BLaER1 treated with 17β-estradiol and CSF1 and Interleukin-3, amounts not matched to agents 10 nM and 100 nM (cell line): ENCODE measurements around the gene CCR9.

Experiments used
- H3K27ac ChIP-seq, 11 experiments: shearing (Covaris generic); formaldehyde crosslinking; 2 replicates each; pipeline ENCODE4 v1.8.1; 2022
- H3K27me3 ChIP-seq, 11 experiments: shearing (Covaris generic); formaldehyde crosslinking; 2 replicates each; pipeline ENCODE4 v1.8.1; 2022
- H3K36me3 ChIP-seq, 11 experiments: shearing (Covaris generic); formaldehyde crosslinking; 2 replicates each; pipeline ENCODE4 v1.8.1; 2022
- H3K4me1 ChIP-seq, 10 experiments: shearing (Covaris generic); formaldehyde crosslinking; 2 replicates each; pipeline ENCODE4 v1.8.1; 2022
- H3K4me2 ChIP-seq, 11 experiments: shearing (Covaris generic); formaldehyde crosslinking; 2 replicates each; pipeline ENCODE4 v1.8.1; 2022
- H3K4me3 ChIP-seq, 10 experiments: shearing (Covaris generic); formaldehyde crosslinking; 2 replicates each; pipeline ENCODE4 v1.8.1; 2022
- H3K9ac ChIP-seq, 11 experiments: shearing (Covaris generic); formaldehyde crosslinking; 2 replicates each; pipeline ENCODE4 v1.8.1; 2022
- H3K9me3 ChIP-seq, 11 experiments: shearing (Covaris generic); formaldehyde crosslinking; replicated peaks in 1 of 11; 2 replicates each; pipeline ENCODE4 v1.8.1; 2022
- H4K20me1 ChIP-seq, 11 experiments: shearing (Covaris generic); formaldehyde crosslinking; 2 replicates each; pipeline ENCODE4 v1.8.1; 2022
- Cebpa-rat ChIP-seq, 11 experiments: shearing (Covaris generic); IDR thresholded peaks; 2 replicates each; pipeline ENCODE4 v1.8.1; 2022

The CCR9 gene

GRCh38 chr3:45950686-45951600, 64.6 kb downstream of the CCR9 start:
- no peaks in the 10 kb centered on the region for H3K27me3 ChIP-seq
- no peak overlapping the region for H3K4me3 ChIP-seq
- no peak overlapping the region for H3K4me2 ChIP-seq
- TF ChIP-seq Cebpa-rat (IDR thresholded peaks at IDR 0.05), result no peak
- H3K9me3 ChIP-seq, result no peaks in the 10 kb centered on the region
- H3K36me3 ChIP-seq, result peaks cover 99 to 100% (median 100%) of the 10 kb centered on the region in 11 experiments
- no peak overlapping the region for H3K27ac ChIP-seq
- H3K4me1 ChIP-seq, result no peaks in the 10 kb centered on the region
- H4K20me1 ChIP-seq, result no peaks in the 10 kb centered on the region; a peak in 1 of 22 replicates
- H3K9ac ChIP-seq, result no peak overlapping the region

GRCh38 chr3:45951946-45952345, 65.6 kb downstream of the CCR9 start:
- Histone ChIP-seq H4K20me1 (no peaks in the 10 kb centered on the region; a peak in 1 of 22 replicates), H3K36me3 (peaks cover 97 to 100% (median 100%) of the 10 kb centered on the region in 11 experiments), H3K9ac (no peak overlapping the region), H3K9me3 (no peaks in the 10 kb centered on the region), H3K27ac (no peak overlapping the region), H3K27me3 (no peaks in the 10 kb centered on the region), H3K4me3 (no peak overlapping the region), H3K4me1 (no peaks in the 10 kb centered on the region), H3K4me2 (no peak overlapping the region)
- TF ChIP-seq Cebpa-rat (IDR thresholded peaks at IDR 0.05), result no peak

DNA sequence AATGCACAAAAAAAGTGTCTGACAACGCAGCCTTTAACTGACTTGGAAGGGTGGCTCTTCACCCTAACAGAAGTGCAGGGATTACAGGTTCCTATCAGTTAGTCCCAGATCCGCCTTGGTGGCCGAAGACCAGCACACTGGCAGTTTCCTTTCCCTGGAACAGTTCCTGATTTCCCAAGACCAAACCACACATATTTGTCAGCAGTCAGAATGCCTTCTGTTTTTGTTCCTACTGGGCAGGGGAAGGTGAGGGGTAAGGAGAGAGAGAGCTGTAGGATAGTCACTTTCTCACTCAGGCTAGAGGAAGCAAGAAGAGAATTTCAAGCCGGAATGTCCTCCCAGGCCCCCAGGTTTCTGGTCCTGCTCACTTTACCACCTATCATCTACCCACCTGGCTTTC, 66.1 kb downstream of the CCR9 start:
- no peak overlapping the region for H3K9ac ChIP-seq
- no peak for TF ChIP-seq Cebpa-rat (IDR thresholded peaks at IDR 0.05)
- no peaks in the 10 kb centered on the region for H3K9me3 ChIP-seq
- H4K20me1 ChIP-seq, result no peaks in the 10 kb centered on the region; a peak in 1 of 22 replicates
- H3K4me3 ChIP-seq, result no peak overlapping the region
- peaks cover 96 to 100% (median 100%) of the 10 kb centered on the region in 11 experiments for H3K36me3 ChIP-seq
- H3K27me3 ChIP-seq, result no peaks in the 10 kb centered on the region
- no peaks in the 10 kb centered on the region for H3K4me1 ChIP-seq
- H3K27ac ChIP-seq, result no peak overlapping the region
- no peak overlapping the region for H3K4me2 ChIP-seq
